ENCODE measurements around the gene PTP4A2. TPM values are rescaled to one million over a fixed set of nuclear protein-coding genes. Genes with fewer than 3 reads are reported as not detected.

PTP4A2 gene
- total RNA-seq, 4 donors from 2014 or later = 40.9 to 92.8 (median 67.3) TPM

DNA sequence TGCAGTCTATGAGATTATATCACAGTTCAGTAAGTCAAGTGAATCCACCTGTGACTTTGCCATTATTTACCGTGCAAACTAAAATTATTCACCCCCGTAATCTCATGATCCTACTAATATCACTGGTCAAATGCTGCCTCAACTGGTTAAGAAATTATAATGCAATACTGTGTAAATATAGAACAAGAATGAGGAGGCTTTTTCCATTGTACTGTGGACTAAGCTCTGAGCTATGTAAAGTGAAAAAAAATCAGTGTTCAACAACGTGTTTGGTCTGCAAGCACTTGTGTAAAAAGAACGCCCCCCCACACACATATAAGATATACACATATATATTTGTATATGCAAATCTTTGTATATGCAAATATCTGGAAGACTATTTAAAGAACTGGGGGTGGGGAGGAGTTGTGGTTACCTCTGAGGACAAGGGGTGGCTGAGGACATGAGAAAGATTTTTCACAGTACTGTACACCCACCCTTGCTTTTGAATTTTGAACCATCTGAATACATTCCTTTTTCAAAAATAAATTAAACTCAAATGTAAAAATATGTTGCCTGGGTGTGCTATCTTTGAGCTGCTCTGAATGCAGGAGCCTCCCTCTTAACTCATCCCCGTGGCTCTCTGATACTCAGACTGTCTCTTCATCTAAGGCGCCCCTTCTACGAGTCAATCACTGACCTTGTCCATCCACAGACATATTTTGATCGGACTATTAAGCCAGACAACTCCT lies 57.0 kb downstream of the PTP4A2 start:
- WGBS, 2 donors = 65 to 67% methylated on average over 8 of the region's 8 CpGs
- DNase-seq (ENCODE audit: low spot score in 2 of 2) = no peak
- no peak overlapping the region for H3K4me3 ChIP-seq (ENCODE audit: low read depth, poor library complexity, severe bottlenecking)
- intact Hi-C loops (cut with DNase I; ENCODE audit: low total_unique reads) = no loop called here
- no peak for TF ChIP-seq POLR2A (IDR thresholded peaks at IDR 0.05)
- no peak for TF ChIP-seq CTCF (IDR thresholded peaks at IDR 0.05)

DNA sequence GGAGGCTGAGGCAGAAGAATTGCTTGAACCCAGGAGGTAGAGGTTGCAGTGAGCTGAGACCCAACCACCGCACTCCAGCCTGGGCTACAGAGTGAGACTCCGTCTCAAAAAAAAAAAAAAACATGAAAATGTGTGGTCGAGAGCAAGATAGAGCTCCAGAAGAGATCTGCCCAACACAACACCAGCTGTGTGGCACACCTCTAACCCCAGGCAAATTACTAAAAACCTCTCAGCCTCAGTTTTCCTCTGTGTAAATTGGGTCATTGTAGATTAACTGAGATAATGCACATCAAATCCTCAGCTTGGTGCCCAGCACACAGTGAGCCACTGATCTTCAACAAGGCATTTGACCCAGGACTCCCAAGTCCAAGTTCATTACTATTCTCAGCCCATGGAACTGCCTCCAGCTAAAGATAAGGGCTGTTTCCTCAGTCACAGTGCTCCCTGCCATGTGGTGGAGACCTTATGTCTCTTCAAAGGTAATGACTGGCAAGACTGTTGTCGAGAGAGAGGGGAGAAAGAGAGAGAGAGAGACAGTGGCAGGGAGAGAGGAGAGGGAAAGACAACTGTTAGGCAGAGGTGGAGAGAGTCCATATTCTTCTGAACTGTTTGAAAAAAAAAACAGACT lies 58.1 kb downstream of the PTP4A2 start:
- no peak overlapping the region for H3K4me3 ChIP-seq (ENCODE audit: low read depth, poor library complexity, severe bottlenecking)
- DNase-seq (ENCODE audit: low spot score in 2 of 2) = no peak
- intact Hi-C loops (cut with DNase I; ENCODE audit: low total_unique reads) = no loop called here
- WGBS, 2 donors = 71 to 74% methylated on average over 4 of the region's 4 CpGs
- no peak for TF ChIP-seq POLR2A (IDR thresholded peaks at IDR 0.05)

GRCh38 chr1:31878058-31878457 lies 60.1 kb downstream of the PTP4A2 start:
- DNase-seq (ENCODE audit: low spot score in 2 of 2) = no peak
- no peak overlapping the region for H3K4me3 ChIP-seq (ENCODE audit: low read depth, poor library complexity, severe bottlenecking)
- intact Hi-C loops (cut with DNase I; ENCODE audit: low total_unique reads) = no loop called here
- 61 to 67% methylated on average over 4 to 6 of the region's 6 CpGs for WGBS, 2 donors
- no peak for TF ChIP-seq POLR2A (IDR thresholded peaks at IDR 0.05)
- no peak for TF ChIP-seq CTCF (IDR thresholded peaks at IDR 0.05)

DNA sequence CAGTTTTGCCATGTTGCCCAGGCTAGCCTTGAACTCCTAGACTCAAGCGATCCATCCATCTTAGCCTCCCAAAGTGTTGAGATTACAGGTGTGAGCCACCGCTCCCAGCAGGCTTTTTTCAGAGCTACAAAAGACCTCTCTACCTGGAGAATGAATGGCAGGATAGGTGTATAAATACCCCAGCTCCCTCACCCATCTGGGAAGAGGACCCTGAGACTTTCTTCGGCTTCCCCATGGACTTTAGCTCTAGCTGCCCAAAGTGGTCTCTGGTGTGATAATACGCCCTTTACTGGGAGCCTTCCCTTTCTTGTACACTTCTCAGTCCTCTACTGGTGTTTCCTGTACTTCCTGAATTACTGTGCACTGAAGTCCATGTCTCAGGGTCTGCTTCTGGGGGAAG lies 60.6 kb downstream of the PTP4A2 start:
- TF ChIP-seq POLR2A (IDR thresholded peaks at IDR 0.05) = no peak
- TF ChIP-seq CTCF (IDR thresholded peaks at IDR 0.05) = no peak
- intact Hi-C loops (cut with DNase I; ENCODE audit: low total_unique reads) = no loop called here
- H3K4me3 ChIP-seq (ENCODE audit: low read depth, poor library complexity, severe bottlenecking) = no peak overlapping the region
- DNase-seq (ENCODE audit: low spot score in 2 of 2) = no peak
- WGBS, 2 donors = 68 to 75% methylated on average over 4 of the region's 4 CpGs

GRCh38 chr1:31875636-31876236 lies 62.4 kb downstream of the PTP4A2 start:
- no peak for DNase-seq (ENCODE audit: low spot score in 2 of 2)
- intact Hi-C loops (cut with DNase I; ENCODE audit: low total_unique reads) = no loop called here
- WGBS, 2 donors = 92 to 94% methylated on average over 11 of the region's 11 CpGs
- TF ChIP-seq CTCF (IDR thresholded peaks at IDR 0.05) = no peak
- no peak for TF ChIP-seq POLR2A (IDR thresholded peaks at IDR 0.05)
- H3K4me3 ChIP-seq (ENCODE audit: low read depth, poor library complexity, severe bottlenecking) = no peak overlapping the region

DNA sequence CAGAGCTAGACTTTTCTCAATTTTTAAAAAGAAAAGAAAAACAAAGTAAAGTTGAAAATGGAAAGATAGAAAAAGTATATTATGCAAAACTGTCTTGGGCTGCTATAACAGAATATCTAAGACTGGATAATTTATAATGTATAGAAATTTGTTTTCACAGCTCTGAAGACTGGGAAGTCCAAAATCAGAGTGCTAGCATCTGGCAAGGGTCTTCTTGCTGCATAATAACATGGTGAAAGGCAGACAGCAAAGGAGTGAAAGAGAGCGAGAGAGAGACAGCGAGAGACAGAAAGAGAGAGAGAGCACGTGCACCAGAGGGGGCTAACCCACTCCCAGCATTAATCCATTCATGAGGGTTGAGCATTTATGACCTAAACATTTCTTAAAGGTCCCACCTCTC lies 63.2 kb downstream of the PTP4A2 start:
- intact Hi-C loops (cut with DNase I; ENCODE audit: low total_unique reads) = no loop called here
- H3K4me3 ChIP-seq (ENCODE audit: low read depth, poor library complexity, severe bottlenecking) = no peak overlapping the region
- DNase-seq (ENCODE audit: low spot score in 2 of 2) = no peak
- 88 to 90% methylated on average over 3 of the region's 3 CpGs for WGBS, 2 donors
- TF ChIP-seq POLR2A (IDR thresholded peaks at IDR 0.05) (no peak), CTCF (IDR thresholded peaks at IDR 0.05) (no peak)

All from lower leg skin (tissue), 4 donors.